ENCODE data around the gene KMT2E.

GRCh38 chr7:105001652-105002184 is 12.3 kb upstream of the KMT2E start:
- TF ChIP-seq CTCF (IDR thresholded peaks at IDR 0.05), result no peak
- no peak for TF ChIP-seq EZH2 (IDR thresholded peaks at IDR 0.05; ENCODE audit: borderline replicate concordance, insufficient read depth, low read depth, low read length, poor library complexity, severe bottlenecking)
